GM12864 (cell line): Measurements from ENCODE around the gene CAND2.
"Not testable (repeated sequence)": the region's sequence is repeated elsewhere in the genome, so short reads cannot be mapped to it uniquely, and the experiment has no call there.

Experiments used
- DNase-seq: peaks from one replicate; pipeline ENCODE4 v3.0.0-alpha.2; 2011; ENCODE audit warnings: low read depth
- H3K4me3 ChIP-seq: 2 replicates; pipeline ENCODE4 v1.5.1; 2011; ENCODE audit warnings: mild to moderate bottlenecking, low read depth, low read length, control low read depth
- CTCF ChIP-seq: IDR thresholded peaks from 2 replicates; pipeline ENCODE4 v1.5.1; 2011; ENCODE audit warnings: low read depth, mild to moderate bottlenecking, moderate library complexity, low read length, control low read depth, inconsistent platforms; ENCODE audit errors: missing control alignments

Gene CAND2

GRCh38 chr3:12771236-12771635 is 25.2 kb upstream of the CAND2 start:
- H3K4me3 ChIP-seq, result no peak overlapping the region
- no peak for DNase-seq
- no peak for TF ChIP-seq CTCF

GRCh38 chr3:12772462-12772861 is 24.0 kb upstream of the CAND2 start:
- TF ChIP-seq CTCF, result no peak
- no peak overlapping the region for H3K4me3 ChIP-seq
- DNase-seq, result no peak

- TF ChIP-seq CTCF, result no peak
- no peak overlapping the region for H3K4me3 ChIP-seq
- no peak for DNase-seq
These were observed 23.3 kb upstream of the CAND2 start for GRCh38 chr3:12773030-12773709.

- DNase-seq, result no peak
- H3K4me3 ChIP-seq, result no peak overlapping the region
- no peak for TF ChIP-seq CTCF
These were observed 22.8 kb upstream of the CAND2 start for GRCh38 chr3:12773710-12774086.

- H3K4me3 ChIP-seq, result no peak overlapping the region
- no peak for TF ChIP-seq CTCF
- DNase-seq, result no peak
These were observed 21.9 kb upstream of the CAND2 start for GRCh38 chr3:12774619-12775018.

GRCh38 chr3:12775226-12775625 is 21.3 kb upstream of the CAND2 start:
- no peak for DNase-seq
- H3K4me3 ChIP-seq, result no peak overlapping the region
- TF ChIP-seq CTCF, result no peak

GRCh38 chr3:12775970-12776369 is 20.5 kb upstream of the CAND2 start:
- not testable (repeated sequence) for H3K4me3 ChIP-seq, DNase-seq

GRCh38 chr3:12777171-12777570 is 19.3 kb upstream of the CAND2 start:
- no peak for DNase-seq
- TF ChIP-seq CTCF, result no peak
- H3K4me3 ChIP-seq, result no peak overlapping the region
